Measurements from ENCODE around the gene ZER1.

GRCh38 chr9:128750926-128751595, 20.7 kb downstream of the ZER1 start:
- TF ChIP-seq, protein P1, sequence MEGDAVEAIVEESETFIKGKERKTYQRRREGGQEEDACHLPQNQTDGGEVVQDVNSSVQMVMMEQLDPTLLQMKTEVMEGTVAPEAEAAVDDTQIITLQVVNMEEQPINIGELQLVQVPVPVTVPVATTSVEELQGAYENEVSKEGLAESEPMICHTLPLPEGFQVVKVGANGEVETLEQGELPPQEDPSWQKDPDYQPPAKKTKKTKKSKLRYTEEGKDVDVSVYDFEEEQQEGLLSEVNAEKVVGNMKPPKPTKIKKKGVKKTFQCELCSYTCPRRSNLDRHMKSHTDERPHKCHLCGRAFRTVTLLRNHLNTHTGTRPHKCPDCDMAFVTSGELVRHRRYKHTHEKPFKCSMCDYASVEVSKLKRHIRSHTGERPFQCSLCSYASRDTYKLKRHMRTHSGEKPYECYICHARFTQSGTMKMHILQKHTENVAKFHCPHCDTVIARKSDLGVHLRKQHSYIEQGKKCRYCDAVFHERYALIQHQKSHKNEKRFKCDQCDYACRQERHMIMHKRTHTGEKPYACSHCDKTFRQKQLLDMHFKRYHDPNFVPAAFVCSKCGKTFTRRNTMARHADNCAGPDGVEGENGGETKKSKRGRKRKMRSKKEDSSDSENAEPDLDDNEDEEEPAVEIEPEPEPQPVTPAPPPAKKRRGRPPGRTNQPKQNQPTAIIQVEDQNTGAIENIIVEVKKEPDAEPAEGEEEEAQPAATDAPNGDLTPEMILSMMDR (IDR thresholded peaks at IDR 0.05) = no peak
- no peak for TF ChIP-seq ZFX (IDR thresholded peaks at IDR 0.05; ENCODE audit: borderline replicate concordance)
